A673 (cell line): Measurements from ENCODE around the gene SLC44A1.

Experiments
- EZH2 ChIP-seq: fragments of 200-600 bp; sonication (generic); IDR thresholded peaks from 2 replicates; pipeline ENCODE4 v1.6.1; 2017; ENCODE audit warnings: borderline replicate concordance, low read depth, mild to moderate bottlenecking, mixed read lengths, antibody characterized with exemption, low read length; ENCODE audit not compliant: poor library complexity, severe bottlenecking
- TF ChIP-seq, protein P1 (sequence below): fragments of 300-800, 200-600 bp; sonication (generic); conservative IDR thresholded peaks from 2 replicates; pipeline ENCODE4 v1.5.1; 2017; ENCODE audit warnings: low read depth, mild to moderate bottlenecking, antibody characterized with exemption, low read length, moderate library complexity, mixed read lengths

GRCh38 chr9:105416840-105417239 is 172.4 kb downstream of the SLC44A1 start:
- TF ChIP-seq, protein P1, sequence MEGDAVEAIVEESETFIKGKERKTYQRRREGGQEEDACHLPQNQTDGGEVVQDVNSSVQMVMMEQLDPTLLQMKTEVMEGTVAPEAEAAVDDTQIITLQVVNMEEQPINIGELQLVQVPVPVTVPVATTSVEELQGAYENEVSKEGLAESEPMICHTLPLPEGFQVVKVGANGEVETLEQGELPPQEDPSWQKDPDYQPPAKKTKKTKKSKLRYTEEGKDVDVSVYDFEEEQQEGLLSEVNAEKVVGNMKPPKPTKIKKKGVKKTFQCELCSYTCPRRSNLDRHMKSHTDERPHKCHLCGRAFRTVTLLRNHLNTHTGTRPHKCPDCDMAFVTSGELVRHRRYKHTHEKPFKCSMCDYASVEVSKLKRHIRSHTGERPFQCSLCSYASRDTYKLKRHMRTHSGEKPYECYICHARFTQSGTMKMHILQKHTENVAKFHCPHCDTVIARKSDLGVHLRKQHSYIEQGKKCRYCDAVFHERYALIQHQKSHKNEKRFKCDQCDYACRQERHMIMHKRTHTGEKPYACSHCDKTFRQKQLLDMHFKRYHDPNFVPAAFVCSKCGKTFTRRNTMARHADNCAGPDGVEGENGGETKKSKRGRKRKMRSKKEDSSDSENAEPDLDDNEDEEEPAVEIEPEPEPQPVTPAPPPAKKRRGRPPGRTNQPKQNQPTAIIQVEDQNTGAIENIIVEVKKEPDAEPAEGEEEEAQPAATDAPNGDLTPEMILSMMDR = no peak
- TF ChIP-seq EZH2 = no peak
